ENCODE results near the gene MLH1. TPM values are rescaled to one million over a fixed set of nuclear protein-coding genes. Genes with fewer than 3 reads are reported as not detected.
A peak's percentile ranks its signal among the peaks of the same experiment; 100 is the strongest.

Gene MLH1
- polyA plus RNA-seq, 1 of the 3 experiments (the other 2 are of a cell fraction) = 24.0 TPM

- Histone ChIP-seq H3K36me3 (replicated peaks in 1 of 2; ENCODE audit: control insufficient read depth in 1 of 2, insufficient read depth in 2 of 2, low read length in 1 of 2) (peaks cover 24 to 39% of the 10 kb centered on the region in 2 experiments), H3F3A (replicated peaks; ENCODE audit: insufficient read depth) (peaks cover 35% of the 10 kb centered on the region), H3K4me2 (no peak overlapping the region), H3K4me3 (ENCODE audit: low read depth in 2 of 2, low read length in 1 of 2) (no peak overlapping the region), H3K79me2 (ENCODE audit: insufficient read depth) (peaks cover 20% of the 10 kb centered on the region), H3K9me2 (no peaks in the 10 kb centered on the region; the same call in 1 of the 2 replicates), H3K9me3 (no peaks in the 10 kb centered on the region), H3K9ac (no peak overlapping the region), H2AFZ (ENCODE audit: low read depth) (no peak overlapping the region), H4K20me1 (ENCODE audit: insufficient read depth) (no peaks in the 10 kb centered on the region), H3K27me3 (ENCODE audit: insufficient read depth) (no peaks in the 10 kb centered on the region), H3K4me1 (ENCODE audit: control insufficient read depth in 1 of 2, insufficient read depth in 2 of 2, low read depth in 1 of 2, low read length in 1 of 2) (peaks cover 0 to 27% of the 10 kb centered on the region in 2 experiments; a peak in 3 of 4 replicates), H3K27ac (ENCODE audit: low read depth in 2 of 2, low read length in 1 of 2) (no peak overlapping the region)
- TF ChIP-seq RXRA (IDR thresholded peaks at IDR 0.05; ENCODE audit: borderline replicate concordance, low read depth) (no peak), GATA2 (CRISPR knock-in tag; IDR thresholded peaks at IDR 0.05) (no peak)
- ChIA-PET CTCF (no interaction called here), POLR2A (no interaction called here)
- DNase-seq = no peak
- 100% methylated on average over 1 of the region's 1 CpG for WGBS (ENCODE audit: low lambda C conversion rate)
Measured at GRCh38 chr3:37075955-37076354, 82.6 kb downstream of the MLH1 start.

- ChIA-PET CTCF (no interaction called here), POLR2A (no interaction called here)
- Histone ChIP-seq H3F3A (replicated peaks; ENCODE audit: insufficient read depth) (no peaks in the 10 kb centered on the region), H2AFZ (ENCODE audit: low read depth) (no peak overlapping the region), H3K79me2 (ENCODE audit: insufficient read depth) (peaks cover 15% of the 10 kb centered on the region; the same call in 1 of the 2 replicates), H3K4me1 (ENCODE audit: control insufficient read depth in 1 of 2, insufficient read depth in 2 of 2, low read depth in 1 of 2, low read length in 1 of 2) (no peaks in the 10 kb centered on the region), H4K20me1 (ENCODE audit: insufficient read depth) (no peaks in the 10 kb centered on the region), H3K9ac (no peak overlapping the region), H3K9me2 (no peaks in the 10 kb centered on the region), H3K27me3 (ENCODE audit: insufficient read depth) (no peaks in the 10 kb centered on the region), H3K9me3 (no peaks in the 10 kb centered on the region), H3K27ac (ENCODE audit: low read depth in 2 of 2, low read length in 1 of 2) (no peak overlapping the region), H3K36me3 (replicated peaks in 1 of 2; ENCODE audit: control insufficient read depth in 1 of 2, insufficient read depth in 2 of 2, low read length in 1 of 2) (peaks cover 33 to 54% of the 10 kb centered on the region in 2 experiments), H3K4me3 (ENCODE audit: low read depth in 2 of 2, low read length in 1 of 2) (no peak overlapping the region), H3K4me2 (no peak overlapping the region)
- 93% methylated on average over 3 of the region's 3 CpGs for WGBS (ENCODE audit: low lambda C conversion rate)
- TF ChIP-seq EZH2phosphoT487 (IDR thresholded peaks at IDR 0.05; ENCODE audit: borderline replicate concordance, low read depth) = no peak
- DNase-seq = no peak
Measured at GRCh38 chr3:37082317-37082716, 89.0 kb downstream of the MLH1 start.

DNA sequence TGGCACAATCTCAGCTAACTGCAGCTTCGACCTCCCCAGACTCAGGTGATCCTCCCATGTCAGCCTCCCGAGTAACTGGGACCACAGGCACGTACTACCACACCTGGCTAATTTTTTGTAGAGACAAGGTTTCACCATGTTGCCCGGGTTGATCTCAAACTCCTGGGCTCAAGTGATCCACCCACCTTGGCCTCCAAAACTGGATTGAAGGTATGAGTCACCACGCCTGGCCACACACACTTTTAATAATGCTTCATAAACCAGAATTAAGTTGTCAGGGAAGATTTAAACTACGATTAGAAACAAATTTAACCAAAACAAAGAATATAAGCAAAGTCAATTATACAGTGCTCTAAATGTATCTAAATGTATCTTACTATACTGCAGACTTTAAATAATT, 93.6 kb downstream of the MLH1 start:
- Histone ChIP-seq H3K36me3 (replicated peaks in 1 of 2; ENCODE audit: control insufficient read depth in 1 of 2, insufficient read depth in 2 of 2, low read length in 1 of 2) (peaks cover 13 to 53% of the 10 kb centered on the region in 2 experiments), H3K27me3 (ENCODE audit: insufficient read depth) (no peaks in the 10 kb centered on the region), H3K9me3 (no peaks in the 10 kb centered on the region), H3K9ac (no peak overlapping the region), H3K4me2 (no peak overlapping the region), H4K20me1 (ENCODE audit: insufficient read depth) (no peaks in the 10 kb centered on the region), H3K79me2 (ENCODE audit: insufficient read depth) (peaks cover 19% of the 10 kb centered on the region; the same call in 1 of the 2 replicates), H3F3A (replicated peaks; ENCODE audit: insufficient read depth) (no peaks in the 10 kb centered on the region), H3K27ac (ENCODE audit: low read depth in 2 of 2, low read length in 1 of 2) (no peak overlapping the region; a peak in 1 of 4 replicates), H3K9me2 (no peaks in the 10 kb centered on the region), H3K4me1 (ENCODE audit: control insufficient read depth in 1 of 2, insufficient read depth in 2 of 2, low read depth in 1 of 2, low read length in 1 of 2) (no peaks in the 10 kb centered on the region), H3K4me3 (ENCODE audit: low read depth in 2 of 2, low read length in 1 of 2) (no peak overlapping the region), H2AFZ (ENCODE audit: low read depth) (no peak overlapping the region)
- no peak for DNase-seq
- ChIA-PET CTCF (no interaction called here), POLR2A (no interaction called here)
- 82% methylated on average over 6 of the region's 6 CpGs for WGBS (ENCODE audit: low lambda C conversion rate)
- TF ChIP-seq SMC3 (IDR thresholded peaks at IDR 0.05; ENCODE audit: low read depth, low read length) = no peak
- TF ChIP-seq JUND (IDR thresholded peaks at IDR 0.05) = peak; percentile 43
- TF ChIP-seq TCF12 (IDR thresholded peaks at IDR 0.05) = no peak
- no peak for TF ChIP-seq ZBTB33 (IDR thresholded peaks at IDR 0.05; ENCODE audit: borderline replicate concordance, low read depth)
- no peak for TF ChIP-seq POLR2AphosphoS5 (IDR thresholded peaks at IDR 0.05; ENCODE audit: low read depth, low read length)
- TF ChIP-seq NRF1 (IDR thresholded peaks at IDR 0.05; ENCODE audit: low read depth, low read length) = no peak
- 0 out of 2 replicates have a peak, but pooled peaks have one; percentile 18 for TF ChIP-seq FOSL2 (IDR thresholded peaks at IDR 0.05; ENCODE audit: borderline replicate concordance, low read depth)
- TF ChIP-seq MXI1 (IDR thresholded peaks at IDR 0.05; ENCODE audit: low read depth, low read length) = no peak
